PC-9 (cell line): ENCODE measurements around the gene PKD1L1.

Experiments
- CTCF ChIP-seq: fragments of 200-600 bp; sonication (generic); conservative IDR thresholded peaks from 2 replicates; pipeline ENCODE4 v1.6.1; 2017; ENCODE audit warnings: mixed run types, antibody characterized with exemption, mild to moderate bottlenecking, moderate library complexity
- EZH2 ChIP-seq: fragments of 200-600 bp; sonication (generic); IDR thresholded peaks from 2 replicates; pipeline ENCODE4 v1.8.0; 2017; ENCODE audit warnings: antibody characterized with exemption, low read depth

GRCh38 chr7:47777531-47778152 lies 170.6 kb downstream of the PKD1L1 start:
- TF ChIP-seq EZH2, result no peak
- TF ChIP-seq CTCF, result no peak
